Measurements from ENCODE around the gene MDM1.

DNA sequence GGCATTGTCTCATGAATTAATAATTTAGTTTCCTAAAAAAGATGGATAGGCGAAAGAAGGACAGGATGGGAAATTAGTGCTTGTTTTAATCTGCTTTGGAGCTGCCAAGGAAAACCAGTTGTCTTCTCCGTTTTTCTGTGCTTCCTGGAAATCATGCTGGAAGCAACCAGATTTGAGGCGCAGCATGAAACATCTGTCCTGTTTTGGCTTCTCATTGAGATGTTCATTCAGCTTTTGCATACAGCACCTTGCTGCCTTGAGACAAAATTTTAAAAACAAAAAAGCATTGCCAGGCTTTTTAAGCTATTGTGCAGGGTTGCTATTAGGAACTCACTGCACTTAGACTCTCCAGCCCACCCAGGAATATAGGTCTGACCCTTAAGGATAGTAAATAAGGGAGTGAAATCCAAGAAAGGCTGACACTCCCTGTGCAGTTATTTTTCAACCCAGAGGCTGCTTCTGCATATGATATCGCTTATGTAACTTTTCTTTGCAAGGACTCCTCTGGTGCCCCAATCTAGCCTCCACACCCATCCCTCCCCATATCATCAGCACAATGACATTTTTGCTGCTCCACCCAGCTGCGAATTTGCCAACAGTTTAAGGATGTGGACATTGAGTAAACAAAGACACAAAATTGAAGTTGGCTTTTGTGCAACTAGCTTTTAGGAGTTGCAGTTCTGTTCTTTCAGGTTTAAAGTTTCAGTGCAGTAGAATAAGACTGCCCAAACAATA, 46.9 kb upstream of the MDM1 start:
- TF ChIP-seq, protein P1, sequence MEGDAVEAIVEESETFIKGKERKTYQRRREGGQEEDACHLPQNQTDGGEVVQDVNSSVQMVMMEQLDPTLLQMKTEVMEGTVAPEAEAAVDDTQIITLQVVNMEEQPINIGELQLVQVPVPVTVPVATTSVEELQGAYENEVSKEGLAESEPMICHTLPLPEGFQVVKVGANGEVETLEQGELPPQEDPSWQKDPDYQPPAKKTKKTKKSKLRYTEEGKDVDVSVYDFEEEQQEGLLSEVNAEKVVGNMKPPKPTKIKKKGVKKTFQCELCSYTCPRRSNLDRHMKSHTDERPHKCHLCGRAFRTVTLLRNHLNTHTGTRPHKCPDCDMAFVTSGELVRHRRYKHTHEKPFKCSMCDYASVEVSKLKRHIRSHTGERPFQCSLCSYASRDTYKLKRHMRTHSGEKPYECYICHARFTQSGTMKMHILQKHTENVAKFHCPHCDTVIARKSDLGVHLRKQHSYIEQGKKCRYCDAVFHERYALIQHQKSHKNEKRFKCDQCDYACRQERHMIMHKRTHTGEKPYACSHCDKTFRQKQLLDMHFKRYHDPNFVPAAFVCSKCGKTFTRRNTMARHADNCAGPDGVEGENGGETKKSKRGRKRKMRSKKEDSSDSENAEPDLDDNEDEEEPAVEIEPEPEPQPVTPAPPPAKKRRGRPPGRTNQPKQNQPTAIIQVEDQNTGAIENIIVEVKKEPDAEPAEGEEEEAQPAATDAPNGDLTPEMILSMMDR (IDR thresholded peaks at IDR 0.05 in 8 of 11, conservative IDR thresholded peaks at IDR 0.05 in 3 of 11), result no peak
- TF ChIP-seq POLR2A (IDR thresholded peaks at IDR 0.05), result no peak
- peak in 1 of 3 donors; percentile 17 for TF ChIP-seq POLR2AphosphoS5 (IDR thresholded peaks at IDR 0.05)
